ENCODE results near the gene DNM3.

The DNM3 gene

GRCh38 chr1:172324086-172324485 is 482.8 kb downstream of the DNM3 start:
- no peak overlapping the region for H3K4me2 ChIP-seq (ENCODE audit: low read depth, low read length, poor library complexity, severe bottlenecking)
- TF ChIP-seq EZH2phosphoT487 (conservative IDR thresholded peaks at IDR 0.05; ENCODE audit: low read length) = no peak
- TF ChIP-seq CTCF (IDR thresholded peaks at IDR 0.05; ENCODE audit: insufficient read depth, low read length, poor library complexity, severe bottlenecking) = no peak
- no peaks in the 10 kb centered on the region for H3K9me2 ChIP-seq (replicated peaks; ENCODE audit: insufficient read depth, low read length)
- no peak overlapping the region for H3K4me3 ChIP-seq (ENCODE audit: insufficient read depth, low read length, poor library complexity, severe bottlenecking)
- H3K36me3 ChIP-seq (ENCODE audit: low read length) = peaks cover 1% of the 10 kb centered on the region; the same call in 1 of the 2 replicates
- H2AFZ ChIP-seq (ENCODE audit: low read depth, low read length, severe bottlenecking) = no peak overlapping the region
- no peaks in the 10 kb centered on the region for H3K79me2 ChIP-seq (ENCODE audit: insufficient read depth, low read length)
- H3K9ac ChIP-seq (ENCODE audit: low read length) = no peak overlapping the region
- no peaks in the 10 kb centered on the region for H3K9me3 ChIP-seq (ENCODE audit: insufficient read depth, low read length)
- no peak overlapping the region for H3K27ac ChIP-seq (ENCODE audit: low read depth, low read length)
- H3K27me3 ChIP-seq (ENCODE audit: low read length) = no peaks in the 10 kb centered on the region
- H3F3A ChIP-seq (ENCODE audit: insufficient read depth) = no peaks in the 10 kb centered on the region
- H4K20me1 ChIP-seq (ENCODE audit: low read depth, low read length) = no peaks in the 10 kb centered on the region

- H3K9me3 ChIP-seq (ENCODE audit: insufficient read depth, low read length) = no peaks in the 10 kb centered on the region
These were observed 483.5 kb downstream of the DNM3 start for GRCh38 chr1:172324761-172325160.

GRCh38 chr1:172325531-172325930 is 484.2 kb downstream of the DNM3 start:
- Histone ChIP-seq H3K4me3 (ENCODE audit: insufficient read depth, low read length, poor library complexity, severe bottlenecking) (no peak overlapping the region), H3K27me3 (ENCODE audit: low read length) (no peaks in the 10 kb centered on the region), H3K9ac (ENCODE audit: low read length) (no peak overlapping the region), H3K9me2 (replicated peaks; ENCODE audit: insufficient read depth, low read length) (no peaks in the 10 kb centered on the region), H2AFZ (ENCODE audit: low read depth, low read length, severe bottlenecking) (no peak overlapping the region), H3K9me3 (ENCODE audit: insufficient read depth, low read length) (no peaks in the 10 kb centered on the region), H3K27ac (ENCODE audit: low read depth, low read length) (no peak overlapping the region), H3K4me2 (ENCODE audit: low read depth, low read length, poor library complexity, severe bottlenecking) (no peak overlapping the region), H3F3A (ENCODE audit: insufficient read depth) (no peaks in the 10 kb centered on the region), H3K36me3 (ENCODE audit: low read length) (peaks cover 4% of the 10 kb centered on the region; the same call in 1 of the 2 replicates), H3K79me2 (ENCODE audit: insufficient read depth, low read length) (no peaks in the 10 kb centered on the region), H4K20me1 (ENCODE audit: low read depth, low read length) (no peaks in the 10 kb centered on the region)
- TF ChIP-seq EZH2phosphoT487 (conservative IDR thresholded peaks at IDR 0.05; ENCODE audit: low read length) (no peak), CTCF (IDR thresholded peaks at IDR 0.05; ENCODE audit: insufficient read depth, low read length, poor library complexity, severe bottlenecking) (no peak)

More at GRCh38 chr1:172324761-172325160, 483.5 kb downstream of the DNM3 start:
- H3F3A ChIP-seq (ENCODE audit: insufficient read depth) = no peaks in the 10 kb centered on the region
- no peaks in the 10 kb centered on the region for H3K79me2 ChIP-seq (ENCODE audit: insufficient read depth, low read length)
- no peaks in the 10 kb centered on the region for H3K27me3 ChIP-seq (ENCODE audit: low read length)
- no peak overlapping the region for H3K27ac ChIP-seq (ENCODE audit: low read depth, low read length)
- H3K4me3 ChIP-seq (ENCODE audit: insufficient read depth, low read length, poor library complexity, severe bottlenecking) = no peak overlapping the region
- peaks cover 4% of the 10 kb centered on the region; the same call in 1 of the 2 replicates for H3K36me3 ChIP-seq (ENCODE audit: low read length)
- H3K9me2 ChIP-seq (replicated peaks; ENCODE audit: insufficient read depth, low read length) = no peaks in the 10 kb centered on the region
- H3K9ac ChIP-seq (ENCODE audit: low read length) = no peak overlapping the region
- no peaks in the 10 kb centered on the region for H4K20me1 ChIP-seq (ENCODE audit: low read depth, low read length)
- no peak overlapping the region for H3K4me2 ChIP-seq (ENCODE audit: low read depth, low read length, poor library complexity, severe bottlenecking)
- TF ChIP-seq EZH2phosphoT487 (conservative IDR thresholded peaks at IDR 0.05; ENCODE audit: low read length) (no peak), CTCF (IDR thresholded peaks at IDR 0.05; ENCODE audit: insufficient read depth, low read length, poor library complexity, severe bottlenecking) (no peak)
- H2AFZ ChIP-seq (ENCODE audit: low read depth, low read length, severe bottlenecking) = no peak overlapping the region
